ENCODE results near the gene SLC2A2.

Gene SLC2A2

GRCh38 chr3:171028025-171028778 lies 1.7 kb upstream of the SLC2A2 start:
- Histone ChIP-seq H3K4me3 (replicated peaks; ENCODE audit: low read depth, low read length) (no peak overlapping the region), H3K27me3 (replicated peaks; ENCODE audit: control insufficient read depth, insufficient read depth, low read length) (no peaks in the 10 kb centered on the region), H3K36me3 (ENCODE audit: control insufficient read depth, insufficient read depth, low read length) (no peaks in the 10 kb centered on the region)
- no peak for DNase-seq (ENCODE audit: extremely low read depth, insufficient read length)
- no peak for TF ChIP-seq CTCF (IDR thresholded peaks at IDR 0.05; ENCODE audit: insufficient read depth, low read length, poor library complexity, severe bottlenecking)

DNA sequence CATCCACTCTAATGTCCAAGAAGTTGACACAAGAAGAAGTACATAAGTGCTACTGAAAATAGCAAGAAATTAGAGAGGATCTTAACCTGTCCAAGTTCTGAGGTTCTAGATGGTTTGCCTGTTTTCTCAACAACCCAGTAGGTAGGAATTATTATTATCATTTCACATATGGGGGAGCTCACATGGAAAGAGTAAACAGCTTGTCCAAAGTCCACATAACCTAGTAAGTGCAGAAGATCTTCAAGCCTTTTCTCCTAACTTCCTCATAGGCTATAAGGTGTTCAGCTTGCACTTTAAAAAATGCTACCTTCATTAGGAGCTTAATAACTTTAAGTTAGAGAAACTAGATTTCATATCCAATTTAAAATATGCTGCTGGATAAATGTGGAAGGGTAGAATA lies 3.0 kb downstream of the SLC2A2 start:
- Histone ChIP-seq H3K36me3 (ENCODE audit: control insufficient read depth, insufficient read depth, low read length) (no peaks in the 10 kb centered on the region), H3K27me3 (replicated peaks; ENCODE audit: control insufficient read depth, insufficient read depth, low read length) (no peaks in the 10 kb centered on the region), H3K4me3 (replicated peaks; ENCODE audit: low read depth, low read length) (no peak overlapping the region)
- no peak for DNase-seq (ENCODE audit: extremely low read depth, insufficient read length)
- TF ChIP-seq CTCF (IDR thresholded peaks at IDR 0.05; ENCODE audit: insufficient read depth, low read length, poor library complexity, severe bottlenecking) = no peak

GRCh38 chr3:171021377-171021776 lies 5.1 kb downstream of the SLC2A2 start:
- no peaks in the 10 kb centered on the region for H3K36me3 ChIP-seq (ENCODE audit: control insufficient read depth, insufficient read depth, low read length)
- no peak for DNase-seq (ENCODE audit: extremely low read depth, insufficient read length)
- TF ChIP-seq CTCF (IDR thresholded peaks at IDR 0.05; ENCODE audit: insufficient read depth, low read length, poor library complexity, severe bottlenecking) = no peak
- H3K4me3 ChIP-seq (replicated peaks; ENCODE audit: low read depth, low read length) = no peak overlapping the region
- H3K27me3 ChIP-seq (replicated peaks; ENCODE audit: control insufficient read depth, insufficient read depth, low read length) = no peaks in the 10 kb centered on the region

DNA sequence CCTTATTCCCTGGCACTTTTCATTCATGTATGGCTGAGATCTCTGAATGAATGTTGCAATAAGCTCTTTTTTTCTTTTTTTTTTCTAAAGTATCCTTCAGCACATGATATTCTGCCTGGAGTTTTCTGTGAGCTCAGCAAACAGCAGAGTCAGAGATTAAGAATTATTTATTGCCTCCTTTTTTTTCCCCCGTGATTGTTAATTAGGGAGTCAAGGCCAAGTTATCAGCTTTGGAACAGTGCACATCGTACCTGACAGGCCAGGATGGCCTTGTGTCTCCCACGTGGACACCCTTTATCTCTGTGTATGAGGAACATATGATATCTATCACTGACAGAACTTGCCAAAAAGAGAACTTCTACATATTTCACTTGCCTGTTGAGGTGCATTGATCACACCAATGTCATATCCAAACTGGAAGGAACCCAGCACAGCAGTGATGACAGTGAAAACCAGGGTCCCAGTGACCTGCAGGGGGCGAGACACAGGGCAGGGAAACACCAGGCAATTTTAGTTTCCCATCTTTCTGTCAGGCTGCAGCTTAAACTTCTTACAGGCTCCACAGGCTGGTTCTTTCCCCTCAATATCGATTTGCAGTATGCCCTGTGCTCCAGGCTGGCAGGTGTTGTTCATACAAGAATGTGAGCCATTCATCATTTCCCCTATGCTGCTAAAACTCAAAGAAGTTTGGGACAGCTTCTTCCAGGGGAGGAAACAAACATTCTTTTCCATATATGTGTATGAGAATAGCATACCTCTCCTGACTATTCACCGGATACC lies 8.2 kb downstream of the SLC2A2 start:
- peak; percentile 40 for TF ChIP-seq CTCF (IDR thresholded peaks at IDR 0.05; ENCODE audit: insufficient read depth, low read length, poor library complexity, severe bottlenecking)
- H3K36me3 ChIP-seq (ENCODE audit: control insufficient read depth, insufficient read depth, low read length) = no peaks in the 10 kb centered on the region
- no peak overlapping the region for H3K4me3 ChIP-seq (replicated peaks; ENCODE audit: low read depth, low read length)
- DNase-seq (ENCODE audit: extremely low read depth, insufficient read length) = no peak
- no peaks in the 10 kb centered on the region for H3K27me3 ChIP-seq (replicated peaks; ENCODE audit: control insufficient read depth, insufficient read depth, low read length)

DNA sequence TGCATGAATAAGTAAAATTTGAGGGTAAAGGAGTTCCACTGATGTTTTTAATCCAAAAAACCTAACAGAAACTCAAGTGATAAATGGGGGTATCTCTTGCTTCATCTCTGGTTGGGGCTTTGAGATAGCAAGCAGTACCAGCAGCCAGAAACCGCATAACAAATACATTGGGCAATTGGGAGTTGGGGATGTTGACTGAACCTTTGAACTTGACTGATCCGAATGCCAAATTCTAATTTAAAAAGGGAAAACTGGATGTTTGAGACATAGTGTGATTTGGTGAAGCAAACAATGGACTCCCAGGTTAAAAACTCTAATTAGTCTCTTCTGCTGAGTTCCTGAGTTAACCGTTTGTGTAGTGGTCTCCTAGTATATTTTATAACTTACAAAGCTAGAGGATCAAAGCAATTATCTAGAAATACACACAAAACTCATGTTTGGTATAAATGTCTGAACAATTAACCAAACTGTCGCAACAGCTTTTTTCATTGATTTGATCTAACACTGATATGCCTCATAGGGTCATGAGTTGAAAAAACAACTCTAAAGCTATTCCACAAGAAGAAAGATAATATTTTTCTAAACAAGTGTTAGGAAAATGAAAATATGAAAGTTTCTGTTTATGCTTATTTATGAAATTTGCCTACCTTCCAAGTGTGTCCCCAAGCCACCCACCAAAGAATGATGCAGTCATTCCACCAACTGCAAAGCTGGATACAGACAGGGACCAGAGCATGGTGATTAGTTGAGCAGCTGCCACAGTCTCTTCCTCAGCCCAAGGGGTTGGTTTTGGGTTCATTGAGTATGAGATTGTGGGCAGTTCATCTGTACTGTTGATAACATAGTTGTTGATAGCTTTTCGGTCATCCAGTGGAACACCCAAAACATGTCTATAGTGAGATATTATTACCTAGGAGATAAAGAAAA lies 12.4 kb downstream of the SLC2A2 start:
- Histone ChIP-seq H3K4me3 (replicated peaks; ENCODE audit: low read depth, low read length) (no peak overlapping the region), H3K36me3 (ENCODE audit: control insufficient read depth, insufficient read depth, low read length) (no peaks in the 10 kb centered on the region), H3K27me3 (replicated peaks; ENCODE audit: control insufficient read depth, insufficient read depth, low read length) (no peaks in the 10 kb centered on the region)
- DNase-seq (ENCODE audit: extremely low read depth, insufficient read length) = no peak
- TF ChIP-seq CTCF (IDR thresholded peaks at IDR 0.05; ENCODE audit: insufficient read depth, low read length, poor library complexity, severe bottlenecking) = no peak

Data from GM06990 (cell line).